ENCODE data around the gene TRIM71.

DNA sequence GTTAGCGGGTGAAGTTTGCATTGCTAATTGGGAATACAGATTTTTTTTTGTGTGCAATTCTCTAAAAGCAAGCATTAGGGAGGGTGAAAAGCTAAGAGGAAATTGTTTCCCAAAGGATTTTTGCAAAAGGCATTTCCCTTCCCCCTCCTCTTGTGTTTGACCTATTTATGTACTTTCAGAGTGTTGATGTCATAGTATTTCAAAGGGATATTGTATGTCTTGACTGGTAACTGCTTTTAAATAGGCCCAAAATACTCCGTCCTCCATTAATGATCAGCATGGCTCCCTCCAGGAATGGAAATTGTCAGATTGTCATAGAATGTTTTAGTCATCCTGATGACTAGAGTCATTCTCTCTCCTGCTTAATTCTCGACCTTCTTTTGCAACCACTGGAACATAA is 32.4 kb downstream of the TRIM71 start:
- TF ChIP-seq, protein P1, sequence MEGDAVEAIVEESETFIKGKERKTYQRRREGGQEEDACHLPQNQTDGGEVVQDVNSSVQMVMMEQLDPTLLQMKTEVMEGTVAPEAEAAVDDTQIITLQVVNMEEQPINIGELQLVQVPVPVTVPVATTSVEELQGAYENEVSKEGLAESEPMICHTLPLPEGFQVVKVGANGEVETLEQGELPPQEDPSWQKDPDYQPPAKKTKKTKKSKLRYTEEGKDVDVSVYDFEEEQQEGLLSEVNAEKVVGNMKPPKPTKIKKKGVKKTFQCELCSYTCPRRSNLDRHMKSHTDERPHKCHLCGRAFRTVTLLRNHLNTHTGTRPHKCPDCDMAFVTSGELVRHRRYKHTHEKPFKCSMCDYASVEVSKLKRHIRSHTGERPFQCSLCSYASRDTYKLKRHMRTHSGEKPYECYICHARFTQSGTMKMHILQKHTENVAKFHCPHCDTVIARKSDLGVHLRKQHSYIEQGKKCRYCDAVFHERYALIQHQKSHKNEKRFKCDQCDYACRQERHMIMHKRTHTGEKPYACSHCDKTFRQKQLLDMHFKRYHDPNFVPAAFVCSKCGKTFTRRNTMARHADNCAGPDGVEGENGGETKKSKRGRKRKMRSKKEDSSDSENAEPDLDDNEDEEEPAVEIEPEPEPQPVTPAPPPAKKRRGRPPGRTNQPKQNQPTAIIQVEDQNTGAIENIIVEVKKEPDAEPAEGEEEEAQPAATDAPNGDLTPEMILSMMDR (IDR thresholded peaks at IDR 0.05; ENCODE audit: low read depth, low read length, poor library complexity, severe bottlenecking): no peak
- TF ChIP-seq EZH2phosphoT487 (IDR thresholded peaks at IDR 0.05; ENCODE audit: borderline replicate concordance, low read length): no peak
